Measurements from ENCODE around the gene DMGDH.

Gene DMGDH

GRCh38 chr5:79069488-79070349, at the start of gene DMGDH, which contains the start of gene BHMT2:
Gene DMGDH, minus strand, starts transcription at chr5:79069674. Its CDS starts 54 bp downstream, at chr5:79069620.
Gene BHMT2, plus strand, starts transcription at chr5:79069767. Its CDS starts 16 bp downstream, at chr5:79069783.
- DNase-seq, result no peak

DNA sequence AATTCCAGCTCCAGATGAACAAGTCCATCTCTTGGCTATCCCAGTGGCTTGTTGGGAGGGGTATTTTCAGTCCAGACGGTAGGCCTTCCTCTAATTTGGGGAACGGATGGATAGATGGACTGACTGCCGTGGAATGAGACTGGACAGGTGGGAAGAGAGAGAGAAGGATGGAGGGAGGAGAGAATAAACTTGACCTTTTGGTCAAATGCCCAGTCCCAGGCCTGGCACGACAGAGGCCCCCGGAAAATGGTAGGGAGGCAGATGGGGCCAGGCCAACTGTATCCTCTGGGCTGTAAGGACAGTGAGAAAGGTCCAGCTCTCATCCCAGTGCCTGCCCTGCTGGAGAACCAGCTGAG, 43.2 kb upstream of the DMGDH start:
- DNase-seq, result no peak

GRCh38 chr5:79111960-79112702, 42.7 kb upstream of the DMGDH start:
- no peak for DNase-seq

GRCh38 chr5:79111387-79111959, 42.0 kb upstream of the DMGDH start, which contains the start of gene BHMT:
Gene BHMT, plus strand, starts transcription at chr5:79111809. Its CDS starts 77 bp downstream, at chr5:79111886.
- no peak for DNase-seq

- DNase-seq, result no peak
Measured at GRCh38 chr5:79109527-79110492, 40.3 kb upstream of the DMGDH start.

GRCh38 chr5:79108792-79109191, 39.3 kb upstream of the DMGDH start:
- no peak for DNase-seq

DNA sequence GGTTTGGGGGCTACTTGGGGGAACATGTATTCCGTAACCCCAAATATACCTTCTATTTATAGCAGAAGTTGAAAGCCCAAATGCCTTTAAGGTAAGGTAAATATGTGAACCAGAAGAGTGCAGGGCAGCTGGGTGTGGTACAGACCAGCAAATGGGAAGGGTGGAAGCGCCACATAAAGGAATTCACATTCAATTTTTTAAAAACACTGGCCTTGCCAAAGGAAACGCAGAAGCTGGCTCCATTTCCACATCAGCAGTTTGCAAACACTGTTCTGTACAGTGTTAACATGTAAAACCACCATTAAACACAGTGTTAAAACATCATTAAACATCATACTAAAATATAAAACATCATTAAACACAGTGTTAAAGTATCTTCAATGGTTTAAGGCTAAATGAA, 38.6 kb upstream of the DMGDH start:
- no peak for DNase-seq

GRCh38 chr5:79107020-79107796, 37.7 kb upstream of the DMGDH start:
- no peak for DNase-seq

- DNase-seq, result no peak
Measured at GRCh38 chr5:79105868-79106267, 36.4 kb upstream of the DMGDH start.

- DNase-seq, result no peak
Measured at GRCh38 chr5:79093762-79094161, 24.3 kb upstream of the DMGDH start.

GRCh38 chr5:79091064-79091463, 21.6 kb upstream of the DMGDH start:
- DNase-seq, result no peak

DNA sequence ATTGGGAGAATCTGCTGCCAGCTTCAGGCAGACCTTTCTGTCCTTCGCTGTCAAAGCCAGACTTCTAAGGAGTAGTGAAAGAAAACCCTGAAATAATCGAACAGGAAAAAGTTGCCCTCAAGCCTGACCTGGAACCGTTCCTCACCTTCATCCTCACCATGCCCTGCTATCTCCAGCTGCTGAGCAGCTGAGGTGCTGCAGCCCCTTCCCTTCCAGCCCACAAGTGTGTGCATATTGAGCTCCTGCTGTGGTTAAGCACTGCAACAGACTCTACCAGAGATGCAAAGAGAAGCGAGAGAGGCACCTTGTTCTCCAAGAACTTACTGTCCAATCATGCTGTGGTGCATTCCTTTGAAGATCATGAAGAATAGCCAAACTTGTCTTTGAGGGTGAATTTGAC, 19.0 kb upstream of the DMGDH start:
- DNase-seq, result no peak

DNA sequence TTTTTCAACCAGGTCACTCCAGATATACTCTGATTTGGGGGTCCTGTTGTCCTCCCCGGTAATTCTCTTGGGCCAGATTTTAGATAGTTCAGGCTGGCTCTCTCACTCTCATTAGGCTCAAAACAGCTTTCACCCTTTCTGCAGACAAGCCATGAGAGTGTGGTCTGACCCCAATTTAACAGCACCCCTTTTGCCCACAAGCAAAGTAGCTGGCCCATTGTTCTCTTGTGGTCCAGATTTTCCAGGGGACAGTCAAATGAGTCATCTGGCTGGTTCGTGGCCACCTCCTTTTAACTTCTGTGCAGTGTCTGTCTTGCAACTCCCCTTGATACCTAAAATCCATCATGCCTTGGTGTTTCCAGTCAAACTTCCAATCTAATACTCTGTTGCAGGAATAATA, 16.6 kb upstream of the DMGDH start:
- DNase-seq, result no peak

DNA sequence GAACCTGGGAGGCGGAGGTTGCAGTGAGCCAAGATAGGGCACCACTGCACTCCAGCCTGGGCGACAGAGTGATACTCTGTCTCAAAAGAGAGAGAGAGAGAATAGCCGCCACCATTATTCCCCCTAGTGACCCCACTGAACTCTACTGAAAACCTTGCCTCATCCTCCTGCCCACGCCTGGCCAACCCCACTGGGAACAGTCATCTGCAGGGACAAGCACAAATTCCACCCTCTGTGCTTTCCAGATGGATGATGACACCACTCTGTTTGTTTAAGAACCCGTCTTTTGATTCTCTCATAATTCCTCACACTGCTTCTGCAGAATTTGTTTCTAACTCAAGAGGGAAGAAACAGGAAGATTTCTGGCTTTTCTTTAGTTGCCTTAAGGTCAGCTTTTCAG, 12.3 kb upstream of the DMGDH start:
- DNase-seq, result no peak

- no peak for DNase-seq
Measured at GRCh38 chr5:79080804-79081203, 11.3 kb upstream of the DMGDH start.

DNA sequence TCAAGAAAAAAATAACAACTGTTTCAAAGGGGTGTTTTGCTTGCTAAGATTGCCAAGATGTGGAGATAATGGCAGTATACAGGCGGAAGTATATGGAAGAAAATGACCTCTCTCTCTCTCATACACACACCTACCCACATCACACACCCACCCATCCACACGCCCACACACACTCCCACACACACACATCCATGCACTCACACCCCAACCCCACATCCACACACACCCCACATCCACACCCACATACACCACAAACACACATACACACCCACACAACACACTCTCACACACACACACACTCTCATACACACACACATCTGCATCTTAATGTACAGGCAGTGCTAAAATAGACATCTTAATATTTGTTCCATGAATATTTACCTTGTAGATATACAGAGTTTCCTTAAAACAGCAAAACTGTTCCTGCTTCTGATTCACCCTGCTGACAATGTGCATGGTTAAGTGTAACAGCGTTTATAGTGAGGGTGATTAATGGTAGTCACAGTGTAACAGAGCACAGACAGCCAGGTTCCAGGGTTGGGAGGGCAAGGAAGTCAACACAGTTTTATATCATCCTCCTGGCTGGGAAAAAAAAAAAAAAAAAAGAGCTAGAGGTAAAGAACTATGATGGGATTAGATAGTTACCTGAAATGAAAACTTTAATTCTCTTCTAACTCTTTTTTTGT, 8.3 kb upstream of the DMGDH start:
- no peak for DNase-seq

- no peak for DNase-seq
Measured at GRCh38 chr5:79076819-79077218, 7.3 kb upstream of the DMGDH start.

DNA sequence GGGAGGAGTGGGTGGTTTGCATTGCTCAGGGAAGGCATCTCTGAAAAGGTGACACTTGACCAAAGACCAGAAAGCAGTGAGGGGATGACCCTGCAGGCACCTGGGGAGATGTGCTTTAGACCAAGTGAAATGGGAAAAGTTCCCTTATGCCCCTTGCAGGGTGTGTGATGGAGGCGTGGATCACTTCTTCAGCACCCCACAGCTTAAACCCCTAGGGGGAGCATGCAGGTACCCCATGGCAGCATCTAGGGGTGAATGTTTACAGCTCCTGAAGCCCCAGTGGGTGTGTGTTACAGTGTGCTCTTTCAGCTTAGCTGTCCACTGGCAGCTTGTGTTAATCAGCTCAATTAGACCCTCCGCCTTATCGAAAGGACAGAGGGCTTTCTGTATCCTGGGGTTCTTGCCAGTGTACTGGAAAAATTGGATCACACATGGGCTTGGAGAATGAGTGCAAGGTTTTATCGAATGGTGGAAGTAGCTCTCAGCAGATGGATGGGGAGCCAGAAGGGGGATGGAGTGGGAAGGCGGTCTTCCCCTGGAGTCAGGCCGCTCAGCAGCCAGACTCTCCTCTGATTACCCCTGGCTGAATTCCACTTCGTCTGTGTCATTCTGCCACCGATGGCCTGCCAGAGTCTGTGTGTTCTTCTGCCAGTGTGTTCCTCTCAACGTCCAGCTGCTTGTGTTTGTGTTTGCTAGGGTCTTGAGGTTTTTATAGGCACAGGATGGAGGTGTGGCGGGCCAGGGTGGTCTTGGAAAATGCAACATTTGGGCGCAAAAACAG, 6.4 kb upstream of the DMGDH start:
- DNase-seq, result no peak

- DNase-seq, result no peak
Measured at GRCh38 chr5:79074641-79075040, 5.2 kb upstream of the DMGDH start.

- no peak for DNase-seq
Measured at GRCh38 chr5:79070350-79070667, 835 bp upstream of the DMGDH start.

Data from cortex of kidney (tissue), 1 donor.